Measurements from ENCODE around the gene PLA2G2C. TPM values are rescaled to one million over a fixed set of nuclear protein-coding genes. Genes with fewer than 3 reads are reported as not detected.

PLA2G2C gene
- total and polyA plus RNA-seq, 8 donors, result 0.43 to 1.3 (median 0.73) TPM; not detected in 5

GRCh38 chr1:20143734-20144565 lies 42.4 kb downstream of the PLA2G2C start:
- H3K36me3 ChIP-seq, result no peaks in the 10 kb centered on the region
- no peaks in the 10 kb centered on the region for H3K4me1 ChIP-seq
- no peaks in the 10 kb centered on the region for H3K9me3 ChIP-seq
- no peak overlapping the region for H3K4me3 ChIP-seq
- TF ChIP-seq POLR2A (IDR thresholded peaks at IDR 0.05) (no peak), EP300 (IDR thresholded peaks at IDR 0.05) (no peak), CTCF (IDR thresholded peaks at IDR 0.05) (no peak), POLR2AphosphoS5 (IDR thresholded peaks at IDR 0.05) (no peak)
- no peak for DNase-seq
- intact Hi-C loops (cut with DNase I; ENCODE audit: low total_unique reads), result no loop called here
- WGBS, 5 donors, result 41 to 64% (median 53%) methylated on average over 10 to 13 of the region's 13 CpGs
- no peak overlapping the region for H3K27ac ChIP-seq
- peaks cover 0 to 17% (median 0%) of the 10 kb centered on the region in 3 donors for H3K27me3 ChIP-seq

- WGBS, 5 donors, result 85 to 93% (median 89%) methylated on average over 7 to 8 of the region's 8 CpGs
- Histone ChIP-seq H3K36me3 (no peaks in the 10 kb centered on the region), H3K9me3 (no peaks in the 10 kb centered on the region), H3K4me1 (no peaks in the 10 kb centered on the region), H3K27ac (no peak overlapping the region), H3K27me3 (peaks cover 0 to 17% (median 0%) of the 10 kb centered on the region in 3 donors), H3K4me3 (no peak overlapping the region)
- intact Hi-C loops (cut with DNase I; ENCODE audit: low total_unique reads), result no loop called here
- TF ChIP-seq EP300 (IDR thresholded peaks at IDR 0.05) (no peak), POLR2A (IDR thresholded peaks at IDR 0.05) (no peak), POLR2AphosphoS5 (IDR thresholded peaks at IDR 0.05) (no peak), CTCF (IDR thresholded peaks at IDR 0.05) (no peak)
- no peak for DNase-seq
Measured at GRCh38 chr1:20143318-20143717, 43.0 kb downstream of the PLA2G2C start.

DNA sequence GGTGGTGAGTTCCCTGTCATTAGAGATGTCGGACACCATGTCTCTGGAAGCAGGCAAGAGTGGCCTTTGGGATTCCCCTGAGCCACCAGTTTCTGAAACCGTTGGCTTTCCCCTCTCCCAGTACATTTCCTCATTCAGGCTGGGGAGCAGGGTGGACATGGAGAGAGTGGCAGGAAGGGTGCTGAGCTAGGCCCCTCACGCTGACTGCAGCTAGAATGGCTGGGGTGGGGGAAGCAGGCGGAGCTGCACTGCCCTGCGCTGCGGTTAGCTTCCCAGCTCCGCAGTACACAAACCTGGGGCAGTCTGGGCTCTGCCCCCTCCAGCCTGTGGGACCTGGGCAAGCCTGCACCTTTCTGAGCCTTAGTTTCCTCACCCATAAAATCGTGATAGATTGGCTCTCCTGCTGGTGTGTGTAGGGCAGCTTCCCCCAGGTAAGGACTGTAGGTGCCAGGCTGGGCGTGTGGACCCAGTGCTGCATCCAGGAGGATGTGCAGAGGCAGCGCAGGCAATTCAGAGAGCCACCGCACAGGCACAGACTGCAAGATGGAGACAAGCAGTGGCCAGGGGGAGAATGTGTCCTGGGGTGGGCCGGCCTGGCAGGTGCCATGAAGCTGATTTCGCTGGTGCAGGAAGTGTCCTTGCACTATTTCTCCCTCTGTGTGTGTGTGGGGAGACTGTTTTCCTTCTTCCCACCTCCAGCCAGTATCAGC lies 44.2 kb downstream of the PLA2G2C start:
- TF ChIP-seq EP300 (IDR thresholded peaks at IDR 0.05), result no peak
- no peak for TF ChIP-seq CTCF (IDR thresholded peaks at IDR 0.05)
- TF ChIP-seq POLR2A (IDR thresholded peaks at IDR 0.05), result no peak
- TF ChIP-seq POLR2AphosphoS5 (IDR thresholded peaks at IDR 0.05), result no peak
- H3K4me3 ChIP-seq, result no peak overlapping the region
- no peak overlapping the region for H3K27ac ChIP-seq
- 77 to 89% (median 82%) methylated on average over 12 to 13 of the region's 13 CpGs for WGBS, 5 donors
- no peaks in the 10 kb centered on the region for H3K4me1 ChIP-seq
- intact Hi-C loops (cut with DNase I; ENCODE audit: low total_unique reads), result no loop called here
- no peak for DNase-seq
- peaks cover 0 to 17% (median 0%) of the 10 kb centered on the region in 3 donors for H3K27me3 ChIP-seq
- H3K36me3 ChIP-seq, result no peaks in the 10 kb centered on the region
- no peaks in the 10 kb centered on the region for H3K9me3 ChIP-seq

- Histone ChIP-seq H3K36me3 (no peaks in the 10 kb centered on the region), H3K4me1 (no peaks in the 10 kb centered on the region), H3K4me3 (no peak overlapping the region), H3K27me3 (peaks cover 0 to 17% (median 0%) of the 10 kb centered on the region in 3 donors), H3K9me3 (no peaks in the 10 kb centered on the region), H3K27ac (no peak overlapping the region)
- TF ChIP-seq EP300 (IDR thresholded peaks at IDR 0.05), result no peak
- TF ChIP-seq POLR2A (IDR thresholded peaks at IDR 0.05), result no peak
- no peak for TF ChIP-seq CTCF (IDR thresholded peaks at IDR 0.05)
- TF ChIP-seq POLR2AphosphoS5 (IDR thresholded peaks at IDR 0.05), result no peak
- intact Hi-C loops (cut with DNase I; ENCODE audit: low total_unique reads), result no loop called here
- DNase-seq, result no peak
- 80 to 96% (median 89%) methylated on average over 7 of the region's 7 CpGs for WGBS, 5 donors
Measured at GRCh38 chr1:20141466-20141865, 44.9 kb downstream of the PLA2G2C start.
